ENCODE measurements around the gene ZNF420. TPM values are rescaled to one million over a fixed set of nuclear protein-coding genes. Genes with fewer than 3 reads are reported as not detected.

ZNF420 gene
- total RNA-seq (2022; extraction: Qiagen RNA extraction; ENCODE audit: low read depth) = 5.2 to 5.7 TPM (median 5.4 TPM) in 5 replicates

GRCh38 chr19:37077934-37078716 lies at the start of gene ZNF420:
ZNF420 (plus strand) TSS chr19:37078433; CDS start chr19:37089119, 10,686 bp downstream.

GRCh38 chr19:37172368-37173366 lies 94.4 kb downstream of the ZNF420 start, which contains the start of gene ZNF585A:
ZNF585A (minus strand) TSS chr19:37172695; CDS start chr19:37169910, 2,785 bp downstream.

Other genes starting within 250 kb of the ZNF420 start
- gene ZNF790, start 240.0 kb upstream of the ZNF420 start, total RNA-seq (2022; extraction: Qiagen RNA extraction; ENCODE audit: low read depth) = 0.13 to 0.47 TPM (median 0.31 TPM) in 4 of 5 replicates, not detected in the other
- 0.10 to 0.36 TPM (median 0.34 TPM) in 3 of 5 replicates, not detected in the others for gene ZNF345, start 227.6 kb upstream of the ZNF420 start, total RNA-seq (2022; extraction: Qiagen RNA extraction; ENCODE audit: low read depth)
- 0.23 to 0.57 TPM (median 0.37 TPM) in 5 replicates for gene ZNF829, start 162.1 kb upstream of the ZNF420 start, total RNA-seq (2022; extraction: Qiagen RNA extraction; ENCODE audit: low read depth)
- gene ZNF568, start 162.1 kb upstream of the ZNF420 start, total RNA-seq (2022; extraction: Qiagen RNA extraction; ENCODE audit: low read depth) = 0.76 to 1.1 TPM (median 0.97 TPM) in 5 replicates
- gene ZNF585A, start 94.3 kb downstream of the ZNF420 start, total RNA-seq (2022; extraction: Qiagen RNA extraction; ENCODE audit: low read depth) = 5.3 to 7.4 TPM (median 6.2 TPM) in 5 replicates
- gene ZNF585B, start 132.1 kb downstream of the ZNF420 start, total RNA-seq (2022; extraction: Qiagen RNA extraction; ENCODE audit: low read depth) = 2.5 to 4.3 TPM (median 2.9 TPM) in 5 replicates
- gene ZNF383, start 139.8 kb downstream of the ZNF420 start, total RNA-seq (2022; extraction: Qiagen RNA extraction; ENCODE audit: low read depth) = 7.3 to 8.0 TPM (median 7.5 TPM) in 5 replicates

Data from A549 treated with GW870086 at 1 μM for 4 hours (cell line).